ENCODE data around the gene GPR18. TPM values are rescaled to one million over a fixed set of nuclear protein-coding genes. Genes with fewer than 3 reads are reported as not detected.

GPR18 gene
- total RNA-seq, 1 experiment from 2014 or later: not detected

DNA sequence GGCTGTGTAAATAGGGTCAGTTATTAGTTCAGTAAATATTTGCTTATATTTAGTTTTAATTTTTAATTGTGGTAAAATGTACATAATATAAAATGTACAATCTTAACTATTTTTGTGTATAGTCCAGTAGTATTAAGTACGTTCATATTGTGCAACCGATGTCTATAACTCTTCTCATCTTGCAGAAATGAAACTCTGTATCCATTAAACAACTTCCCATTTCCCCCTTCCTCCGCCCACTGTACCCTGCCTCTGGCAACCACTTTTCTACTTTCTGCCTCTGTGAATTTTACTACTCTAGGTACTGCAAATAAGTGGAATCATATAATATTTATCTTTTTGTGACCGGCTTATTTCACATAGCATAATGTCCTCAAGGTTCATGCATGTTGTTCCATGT lies 33.1 kb downstream of the GPR18 start:
- Histone ChIP-seq H4K91ac (ENCODE audit: insufficient read length, low read depth, low read length) (no peak overlapping the region), H2AFZ (ENCODE audit: low read length) (no peak overlapping the region), H2BK20ac (ENCODE audit: low read depth, low read length, poor library complexity, severe bottlenecking) (no peak overlapping the region), H3K18ac (ENCODE audit: insufficient read length, low read depth, low read length) (no peak overlapping the region), H2BK120ac (ENCODE audit: low read depth, low read length, poor library complexity, severe bottlenecking) (no peak overlapping the region), H2BK15ac (ENCODE audit: low read depth, low read length) (no peak overlapping the region), H3K23me2 (ENCODE audit: insufficient read length, low read depth, low read length, poor library complexity, severe bottlenecking) (no peaks in the 10 kb centered on the region), H3K4me1 (ENCODE audit: insufficient read depth, low read length) (no peaks in the 10 kb centered on the region; the same call in 1 of the 2 replicates), H2AK5ac (ENCODE audit: insufficient read length, low read length) (no peak overlapping the region), H3K4me2 (ENCODE audit: insufficient read depth, insufficient read length, low read length) (no peak overlapping the region), H3K79me2 (ENCODE audit: insufficient read depth, low read length) (peaks cover 33% of the 10 kb centered on the region), H3K27ac (ENCODE audit: insufficient read length, low read depth, low read length) (no peak overlapping the region), H4K5ac (ENCODE audit: insufficient read length, low read depth, low read length) (no peak overlapping the region), H3K27me3 (ENCODE audit: insufficient read depth, low read length) (no peaks in the 10 kb centered on the region), H3T11ph (ENCODE audit: low read length) (no peak overlapping the region), H3K9ac (ENCODE audit: extremely low read depth, insufficient read length, low read length) (no peak overlapping the region), H3K56ac (ENCODE audit: insufficient read length, low read depth, low read length) (no peak overlapping the region), H3K14ac (ENCODE audit: insufficient read depth, low read length) (no peak overlapping the region), H3K4ac (ENCODE audit: low read depth, low read length) (no peak overlapping the region), H4K8ac (replicated peaks; ENCODE audit: insufficient read length, low read depth, low read length) (no peak overlapping the region), H2BK12ac (ENCODE audit: insufficient read length, low read depth, low read length) (no peak overlapping the region), H3K23ac (ENCODE audit: insufficient read length, low read depth, low read length) (no peak overlapping the region), H4K20me1 (ENCODE audit: control insufficient read depth, insufficient read depth, insufficient read length) (no peaks in the 10 kb centered on the region), H2BK5ac (ENCODE audit: insufficient read length, low read length) (no peak overlapping the region), H3K9me3 (ENCODE audit: control insufficient read depth, low read depth, low read length) (no peaks in the 10 kb centered on the region), H3K79me1 (ENCODE audit: insufficient read depth, low read depth, low read length, poor library complexity, severe bottlenecking) (peaks cover 13% of the 10 kb centered on the region)
- peaks cover 21 to 23% of the 10 kb centered on the region in 2 experiments for H3K4me1 Mint-ChIP-seq
- H3K4me3 Mint-ChIP-seq: no peak overlapping the region
- no peak for DNase-seq
- WGBS (ENCODE audit: extremely low coverage, insufficient read length, low lambda C conversion rate): no CpG with 5 or more reads among the region's 4 CpGs
- no peaks in the 10 kb centered on the region for H3K27me3 Mint-ChIP-seq (ENCODE audit: low read depth)
- H3K9me3 Mint-ChIP-seq: no peaks in the 10 kb centered on the region
- H3K36me3 Mint-ChIP-seq (ENCODE audit: insufficient read depth in 1 of 3, low read depth in 3 of 3): peaks cover 9 to 10% (median 10%) of the 10 kb centered on the region in 3 experiments; a peak in 6 of 7 replicates
- TF ChIP-seq, protein P1, sequence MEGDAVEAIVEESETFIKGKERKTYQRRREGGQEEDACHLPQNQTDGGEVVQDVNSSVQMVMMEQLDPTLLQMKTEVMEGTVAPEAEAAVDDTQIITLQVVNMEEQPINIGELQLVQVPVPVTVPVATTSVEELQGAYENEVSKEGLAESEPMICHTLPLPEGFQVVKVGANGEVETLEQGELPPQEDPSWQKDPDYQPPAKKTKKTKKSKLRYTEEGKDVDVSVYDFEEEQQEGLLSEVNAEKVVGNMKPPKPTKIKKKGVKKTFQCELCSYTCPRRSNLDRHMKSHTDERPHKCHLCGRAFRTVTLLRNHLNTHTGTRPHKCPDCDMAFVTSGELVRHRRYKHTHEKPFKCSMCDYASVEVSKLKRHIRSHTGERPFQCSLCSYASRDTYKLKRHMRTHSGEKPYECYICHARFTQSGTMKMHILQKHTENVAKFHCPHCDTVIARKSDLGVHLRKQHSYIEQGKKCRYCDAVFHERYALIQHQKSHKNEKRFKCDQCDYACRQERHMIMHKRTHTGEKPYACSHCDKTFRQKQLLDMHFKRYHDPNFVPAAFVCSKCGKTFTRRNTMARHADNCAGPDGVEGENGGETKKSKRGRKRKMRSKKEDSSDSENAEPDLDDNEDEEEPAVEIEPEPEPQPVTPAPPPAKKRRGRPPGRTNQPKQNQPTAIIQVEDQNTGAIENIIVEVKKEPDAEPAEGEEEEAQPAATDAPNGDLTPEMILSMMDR (conservative IDR thresholded peaks at IDR 0.05): no peak
- H3K27ac Mint-ChIP-seq: no peak overlapping the region

All from H9 (cell line).